GM23248 (cell line): ENCODE data around the gene HAUS2. TPM values are rescaled to one million over a fixed set of nuclear protein-coding genes. Genes with fewer than 3 reads are reported as not detected.

Experiments used
- DNase-seq: peaks from one replicate; pipeline ENCODE4 v3.0.0-alpha.2; 2015
- H2AFZ ChIP-seq: fragments of 200-600 bp; sonication (generic); 2 replicates; pipeline ENCODE4 v1.6.1; 2016; ENCODE audit warnings: antibody characterized with exemption
- H3F3A ChIP-seq: fragments of 200-600 bp; sonication (generic); 2 replicates; pipeline ENCODE4 v1.6.1; 2016; ENCODE audit warnings: mild to moderate bottlenecking, antibody characterized with exemption, mixed run types; ENCODE audit not compliant: insufficient read depth
- H3K27ac ChIP-seq: fragments of 200-600 bp; sonication (generic); 2 replicates; pipeline ENCODE4 v1.5.1; 2016; ENCODE audit warnings: mild to moderate bottlenecking
- H3K27me3 ChIP-seq: fragments of 200-600 bp; sonication (generic); replicated peaks from 2 replicates; pipeline ENCODE4 v1.6.1; 2016; ENCODE audit warnings: mild to moderate bottlenecking; ENCODE audit not compliant: insufficient read depth
- H3K36me3 ChIP-seq: fragments of 200-600 bp; sonication (generic); 2 replicates; pipeline ENCODE4 v1.6.1; 2016; ENCODE audit warnings: low read depth, mild to moderate bottlenecking
- H3K4me1 ChIP-seq: fragments of 200-600 bp; sonication (generic); 2 replicates; pipeline ENCODE4 v1.6.1; 2016; ENCODE audit warnings: mild to moderate bottlenecking; ENCODE audit not compliant: insufficient read depth
- H3K4me2 ChIP-seq: fragments of 200-600 bp; sonication (generic); one replicate; pipeline ENCODE4 v1.6.1; 2016; ENCODE audit warnings: mild to moderate bottlenecking; ENCODE audit not compliant: unreplicated experiment
- H3K4me3 ChIP-seq: fragments of 200-600 bp; sonication (generic); 2 replicates; pipeline ENCODE4 v1.5.1; 2016; ENCODE audit warnings: mild to moderate bottlenecking
- H3K79me2 ChIP-seq: fragments of 200-600 bp; sonication (generic); 2 replicates; pipeline ENCODE4 v1.6.1; 2016; ENCODE audit warnings: mild to moderate bottlenecking; ENCODE audit not compliant: insufficient read depth
- H3K9ac ChIP-seq: fragments of 200-600 bp; sonication (generic); 2 replicates; pipeline ENCODE4 v1.6.1; 2016; ENCODE audit warnings: mild to moderate bottlenecking
- H3K9me2 ChIP-seq: fragments of 200-600 bp; sonication (generic); 2 replicates; pipeline ENCODE4 v1.6.1; 2016; ENCODE audit warnings: mixed run types, mild to moderate bottlenecking, moderate library complexity; ENCODE audit not compliant: insufficient read depth
- H3K9me3 ChIP-seq: fragments of 200-600 bp; sonication (generic); one replicate; pipeline ENCODE4 v1.6.1; 2017; ENCODE audit warnings: low read depth
- H4K20me1 ChIP-seq: fragments of 200-600 bp; sonication (generic); 2 replicates; pipeline ENCODE4 v1.6.0; 2016; ENCODE audit not compliant: insufficient read depth
- EZH2 ChIP-seq: fragments of 200-600 bp; sonication (generic); IDR thresholded peaks from 2 replicates; pipeline ENCODE4 v1.6.1; 2018; ENCODE audit warnings: antibody characterized with exemption, mild to moderate bottlenecking; ENCODE audit not compliant: insufficient read depth, poor library complexity, severe bottlenecking
- EZH2phosphoT487 ChIP-seq: fragments of 200-600 bp; sonication (generic); IDR thresholded peaks from 2 replicates; pipeline ENCODE4 v1.6.1; 2018; ENCODE audit warnings: antibody characterized with exemption, moderate library complexity, mild to moderate bottlenecking, low read depth; ENCODE audit not compliant: insufficient read depth
- WGBS, 2 experiments: methylation state at CpG; one replicate each; pipeline ENCODE4 v1.1.6; 2015 to 2017; ENCODE audit warnings: low lambda C conversion rate in 2 of 2, low coverage in 1 of 2; ENCODE audit errors: missing lambda C conversion rate in 2 of 2; 5-methylcytosine and 5-hydroxymethylcytosine counted together
- in situ Hi-C: fragments of 300-500 bp; cut with MboI; formaldehyde crosslinking; loops from 2 replicates; pipeline ENCODE4 v1.15.0; 2020
- polyA plus RNA-seq: library from polyadenylated mRNA; unstranded; fragments of >200 nt; fragmentation: Nextera tagmentation; extraction: Ambion mirVana; gene quantifications from 2 replicates; pipeline ENCODE4 v1.2.1, GENCODE V29; 2016
- total RNA-seq: library from RNA; depleted of rRNA; stranded (reverse); fragments of >200 nt; shearing (Covaris generic); gene quantifications from 2 replicates; pipeline ENCODE4 v1.2.3, GENCODE V29; 2014; rRNA removed

The HAUS2 gene
- total and polyA plus RNA-seq, 2 experiments from 2014 or later, result 22.1 to 41.9 TPM

GRCh38 chr15:42611532-42611931 lies 62.9 kb downstream of the HAUS2 start:
- H3K27ac ChIP-seq, result no peak overlapping the region
- H3K79me2 ChIP-seq, result no peaks in the 10 kb centered on the region
- H3K27me3 ChIP-seq, result no peaks in the 10 kb centered on the region
- WGBS, 2 experiments, result 56 to 61% methylated on average over 1 of the region's 1 CpG
- H4K20me1 ChIP-seq, result no peaks in the 10 kb centered on the region
- H3K4me1 ChIP-seq, result no peaks in the 10 kb centered on the region
- no peak for TF ChIP-seq EZH2phosphoT487
- no peak for TF ChIP-seq EZH2
- in situ Hi-C loops, result no loop called here
- no peak overlapping the region for H3K4me2 ChIP-seq
- no peak overlapping the region for H3K4me3 ChIP-seq
- H3K9ac ChIP-seq, result no peak overlapping the region
- no peak overlapping the region for H2AFZ ChIP-seq
- H3K9me3 ChIP-seq, result no peaks in the 10 kb centered on the region
- H3K36me3 ChIP-seq, result no peaks in the 10 kb centered on the region
- H3F3A ChIP-seq, result no peaks in the 10 kb centered on the region
- H3K9me2 ChIP-seq, result no peaks in the 10 kb centered on the region
- no peak for DNase-seq

GRCh38 chr15:42612367-42612912 lies 63.8 kb downstream of the HAUS2 start:
- Histone ChIP-seq H3F3A (no peaks in the 10 kb centered on the region), H2AFZ (no peak overlapping the region)
- in situ Hi-C loops, result no loop called here

GRCh38 chr15:42616107-42616506 lies 67.5 kb downstream of the HAUS2 start:
- Histone ChIP-seq H3K4me2 (no peak overlapping the region), H3K36me3 (no peaks in the 10 kb centered on the region), H4K20me1 (no peaks in the 10 kb centered on the region), H3K27me3 (no peaks in the 10 kb centered on the region), H3K9me3 (no peaks in the 10 kb centered on the region), H3K4me3 (no peak overlapping the region), H3K79me2 (no peaks in the 10 kb centered on the region), H3K4me1 (no peaks in the 10 kb centered on the region), H3K9ac (no peak overlapping the region), H3F3A (no peaks in the 10 kb centered on the region), H2AFZ (no peak overlapping the region), H3K27ac (no peak overlapping the region), H3K9me2 (no peaks in the 10 kb centered on the region)
- 50 to 57% methylated on average over 2 of the region's 2 CpGs for WGBS, 2 experiments
- no peak for DNase-seq
- in situ Hi-C loops, result no loop called here
- no peak for TF ChIP-seq EZH2phosphoT487
- no peak for TF ChIP-seq EZH2

More at GRCh38 chr15:42612367-42612912, 63.8 kb downstream of the HAUS2 start:
- DNase-seq, result no peak
- Histone ChIP-seq H3K27me3 (no peaks in the 10 kb centered on the region), H3K4me3 (no peak overlapping the region), H3K36me3 (no peaks in the 10 kb centered on the region), H3K4me1 (no peaks in the 10 kb centered on the region), H3K9me2 (no peaks in the 10 kb centered on the region), H4K20me1 (no peaks in the 10 kb centered on the region), H3K4me2 (no peak overlapping the region), H3K79me2 (no peaks in the 10 kb centered on the region), H3K27ac (no peak overlapping the region), H3K9me3 (no peaks in the 10 kb centered on the region), H3K9ac (no peak overlapping the region)
- TF ChIP-seq EZH2 (no peak), EZH2phosphoT487 (no peak)
- 81 to 82% methylated on average over 8 of the region's 8 CpGs for WGBS, 2 experiments

Other genes with a start within 250 kb of the HAUS2 start
- 5.7 and 8.6 TPM in 2 replicates for gene CAPN3, start 189.3 kb upstream of the HAUS2 start, total RNA-seq
- gene CAPN3, start 189.3 kb upstream of the HAUS2 start, polyA plus RNA-seq, result 1.8 and 2.2 TPM in 2 replicates
- 35.7 and 37.8 TPM in 2 replicates for gene ZNF106, start 57.7 kb upstream of the HAUS2 start, total RNA-seq
- 43.8 and 44.5 TPM in 2 replicates for gene ZNF106, start 57.7 kb upstream of the HAUS2 start, polyA plus RNA-seq
- gene SNAP23, start 53.2 kb upstream of the HAUS2 start, total RNA-seq, result 47.4 and 57.0 TPM in 2 replicates
- 58.2 and 61.7 TPM in 2 replicates for gene SNAP23, start 53.2 kb upstream of the HAUS2 start, polyA plus RNA-seq
- 15.1 and 18.1 TPM in 2 replicates for gene LRRC57, start within 50 bp of the HAUS2 start, total RNA-seq
- 14.1 and 14.4 TPM in 2 replicates for gene LRRC57, start within 50 bp of the HAUS2 start, polyA plus RNA-seq
- gene STARD9, start 26.8 kb downstream of the HAUS2 start, total RNA-seq, result 1.4 and 2.1 TPM in 2 replicates
- gene STARD9, start 26.8 kb downstream of the HAUS2 start, polyA plus RNA-seq, result 0.34 and 0.60 TPM in 2 replicates
- 13.0 and 17.8 TPM in 2 replicates for gene CDAN1, start 188.3 kb downstream of the HAUS2 start, total RNA-seq
- gene CDAN1, start 188.3 kb downstream of the HAUS2 start, polyA plus RNA-seq, result 4.2 and 5.3 TPM in 2 replicates